ENCODE data around the gene DEGS2. TPM values are rescaled to one million over a fixed set of nuclear protein-coding genes. Genes with fewer than 3 reads are reported as not detected.

Gene DEGS2
- total RNA-seq, 1 experiment from 2014 or later = 0.11 TPM

- Histone ChIP-seq H3K4me1 (replicated peaks; ENCODE audit: insufficient read depth) (peaks cover 14% of the 10 kb centered on the region), H3K4me2 (no peak overlapping the region), H3F3A (ENCODE audit: insufficient read depth, low read depth) (no peaks in the 10 kb centered on the region; the same call in 1 of the 2 replicates), H3K27ac (no peak overlapping the region), H3K79me2 (ENCODE audit: low read depth) (no peaks in the 10 kb centered on the region), H3K27me3 (ENCODE audit: insufficient read depth, low read depth) (no peaks in the 10 kb centered on the region), H4K20me1 (ENCODE audit: insufficient read depth) (no peaks in the 10 kb centered on the region), H2AFZ (no peak overlapping the region), H3K36me3 (ENCODE audit: low read depth) (no peaks in the 10 kb centered on the region), H3K9me3 (ENCODE audit: insufficient read depth, low read depth) (no peaks in the 10 kb centered on the region), H3K9me2 (ENCODE audit: insufficient read depth) (no peaks in the 10 kb centered on the region), H3K4me3 (no peak overlapping the region)
- POLR2A ChIA-PET (ENCODE audit: unreplicated experiment) = interaction anchor here (0.6 kb wide), 1 partner anchor 13 kb away, joined by 4 read pairs; no protein-coding TSS in a partner anchor
- intact Hi-C loops (cut with micrococcal nuclease; ENCODE audit: unreplicated experiment) = no loop called here
- DNase-seq = no peak
- TF ChIP-seq, protein P1, sequence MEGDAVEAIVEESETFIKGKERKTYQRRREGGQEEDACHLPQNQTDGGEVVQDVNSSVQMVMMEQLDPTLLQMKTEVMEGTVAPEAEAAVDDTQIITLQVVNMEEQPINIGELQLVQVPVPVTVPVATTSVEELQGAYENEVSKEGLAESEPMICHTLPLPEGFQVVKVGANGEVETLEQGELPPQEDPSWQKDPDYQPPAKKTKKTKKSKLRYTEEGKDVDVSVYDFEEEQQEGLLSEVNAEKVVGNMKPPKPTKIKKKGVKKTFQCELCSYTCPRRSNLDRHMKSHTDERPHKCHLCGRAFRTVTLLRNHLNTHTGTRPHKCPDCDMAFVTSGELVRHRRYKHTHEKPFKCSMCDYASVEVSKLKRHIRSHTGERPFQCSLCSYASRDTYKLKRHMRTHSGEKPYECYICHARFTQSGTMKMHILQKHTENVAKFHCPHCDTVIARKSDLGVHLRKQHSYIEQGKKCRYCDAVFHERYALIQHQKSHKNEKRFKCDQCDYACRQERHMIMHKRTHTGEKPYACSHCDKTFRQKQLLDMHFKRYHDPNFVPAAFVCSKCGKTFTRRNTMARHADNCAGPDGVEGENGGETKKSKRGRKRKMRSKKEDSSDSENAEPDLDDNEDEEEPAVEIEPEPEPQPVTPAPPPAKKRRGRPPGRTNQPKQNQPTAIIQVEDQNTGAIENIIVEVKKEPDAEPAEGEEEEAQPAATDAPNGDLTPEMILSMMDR (conservative IDR thresholded peaks at IDR 0.05) = no peak
- no peak for TF ChIP-seq EZH2 (IDR thresholded peaks at IDR 0.05; ENCODE audit: low read depth)
- CTCF ChIA-PET = interaction anchor here (0.6 kb wide), 1 partner anchor 39 kb away, joined by 4 read pairs; no protein-coding TSS in a partner anchor
- BruUV-seq (replicated peaks) = no TSS peak
Measured at GRCh38 chr14:100100032-100100703, 59.3 kb downstream of the DEGS2 start.

- TF ChIP-seq, protein P1 (conservative IDR thresholded peaks at IDR 0.05) = no peak
- no peak for TF ChIP-seq EZH2 (IDR thresholded peaks at IDR 0.05; ENCODE audit: low read depth)
- intact Hi-C loops (cut with micrococcal nuclease; ENCODE audit: unreplicated experiment) = no loop called here
- ChIA-PET POLR2A (ENCODE audit: unreplicated experiment) (no interaction called here), CTCF (no interaction called here)
- Histone ChIP-seq H3K4me3 (no peak overlapping the region), H3K9me2 (ENCODE audit: insufficient read depth) (no peaks in the 10 kb centered on the region), H3K79me2 (ENCODE audit: low read depth) (no peaks in the 10 kb centered on the region), H3K27ac (no peak overlapping the region), H3K36me3 (ENCODE audit: low read depth) (no peaks in the 10 kb centered on the region), H3K9me3 (ENCODE audit: insufficient read depth, low read depth) (no peaks in the 10 kb centered on the region), H3K27me3 (ENCODE audit: insufficient read depth, low read depth) (no peaks in the 10 kb centered on the region), H3K4me1 (replicated peaks; ENCODE audit: insufficient read depth) (peaks cover 16% of the 10 kb centered on the region), H3K4me2 (no peak overlapping the region), H2AFZ (no peak overlapping the region), H3F3A (ENCODE audit: insufficient read depth, low read depth) (no peaks in the 10 kb centered on the region; the same call in 1 of the 2 replicates), H4K20me1 (ENCODE audit: insufficient read depth) (no peaks in the 10 kb centered on the region)
- no TSS peak for BruUV-seq (replicated peaks)
- DNase-seq = no peak
Measured at GRCh38 chr14:100098171-100098570, 61.3 kb downstream of the DEGS2 start.

DNA sequence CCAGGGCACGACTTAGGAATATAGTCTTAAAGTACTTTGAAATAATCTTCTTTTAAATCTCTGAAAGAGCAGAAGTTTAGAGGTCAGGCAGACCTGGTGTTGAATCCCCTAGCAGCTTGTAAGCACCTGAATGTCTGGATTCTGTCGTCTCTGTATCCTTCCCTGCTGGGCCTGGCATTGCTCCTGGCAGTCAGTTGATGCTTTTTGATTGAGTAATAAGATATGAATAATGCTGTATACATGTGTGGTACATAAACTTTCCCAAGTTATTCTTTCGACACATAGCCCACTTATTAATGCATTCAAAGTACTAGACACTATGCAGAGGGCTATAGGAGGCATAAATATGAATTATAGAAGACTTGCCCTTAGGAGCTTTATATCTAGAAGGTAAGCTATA is 62.8 kb downstream of the DEGS2 start:
- Histone ChIP-seq H3F3A (ENCODE audit: insufficient read depth, low read depth) (no peaks in the 10 kb centered on the region; the same call in 1 of the 2 replicates), H3K27ac (no peak overlapping the region), H3K9me3 (ENCODE audit: insufficient read depth, low read depth) (no peaks in the 10 kb centered on the region), H3K4me1 (replicated peaks; ENCODE audit: insufficient read depth) (peaks cover 24% of the 10 kb centered on the region), H3K79me2 (ENCODE audit: low read depth) (no peaks in the 10 kb centered on the region), H4K20me1 (ENCODE audit: insufficient read depth) (no peaks in the 10 kb centered on the region), H3K4me2 (0 out of 2 replicates have a peak overlapping the region, but pooled peaks have one; percentile 28), H2AFZ (no peak overlapping the region), H3K36me3 (ENCODE audit: low read depth) (no peaks in the 10 kb centered on the region), H3K4me3 (no peak overlapping the region), H3K27me3 (ENCODE audit: insufficient read depth, low read depth) (no peaks in the 10 kb centered on the region), H3K9me2 (ENCODE audit: insufficient read depth) (no peaks in the 10 kb centered on the region)
- intact Hi-C loops (cut with micrococcal nuclease; ENCODE audit: unreplicated experiment) = no loop called here
- POLR2A ChIA-PET (ENCODE audit: unreplicated experiment) = no interaction called here
- CTCF ChIA-PET = interaction anchor here (0.5 kb wide), 1 partner anchor 41 kb away, joined by 3 read pairs; no protein-coding TSS in a partner anchor
- TF ChIP-seq, protein P1 (conservative IDR thresholded peaks at IDR 0.05) = no peak
- no peak for TF ChIP-seq EZH2 (IDR thresholded peaks at IDR 0.05; ENCODE audit: low read depth)
- DNase-seq = peak in 1 of 2 experiments; percentile 64
- no TSS peak for BruUV-seq (replicated peaks)

Small RNA genes within 50 kb of the gene (microRNA-seq; reads per million reads assigned to microRNA genes)
- gene MIR151B (ENCODE audit: borderline number of aligned reads, borderline replicate concordance) (36.4 reads per million, percentile 38 among the genes with 10 or more reads in this experiment), gene MIR342 (ENCODE audit: borderline number of aligned reads, borderline replicate concordance) (333 reads per million, percentile 64 among the genes with 10 or more reads in this experiment)

Other genes with a start within 250 kb of the DEGS2 start
- gene EVL, start 94.2 kb downstream of the DEGS2 start, total RNA-seq (2021) = 4.9 and 5.9 TPM in 2 replicates
- gene YY1, start 79.5 kb upstream of the DEGS2 start, total RNA-seq (2021) = 32.3 and 35.8 TPM in 2 replicates
- gene SLC25A29, start 146.8 kb upstream of the DEGS2 start, total RNA-seq (2021) = 6.9 and 11.8 TPM in 2 replicates
- gene SLC25A47, start 163.7 kb upstream of the DEGS2 start, total RNA-seq (2021) = not detected in 2 replicates
- 2.4 and 4.4 TPM in 2 replicates for gene WDR25, start 216.8 kb upstream of the DEGS2 start, total RNA-seq (2021)